MM.1S (cell line): ENCODE data around the gene RASSF9.

ENCODE experiments used
- DNase-seq: peaks from one replicate; pipeline ENCODE4 v3.0.0-alpha.2; 2015
- H2AFZ ChIP-seq: fragments of 300-600 bp; sonication (generic); 2 replicates; pipeline ENCODE4 v1.6.0; 2016; ENCODE audit warnings: antibody characterized with exemption, low read length
- H3F3A ChIP-seq: fragments of 300-600 bp; sonication (generic); 2 replicates; pipeline ENCODE4 v1.6.1; 2016; ENCODE audit warnings: mild to moderate bottlenecking, antibody characterized with exemption, low read length, moderate library complexity, mixed read lengths; ENCODE audit not compliant: insufficient read depth
- H3K27ac ChIP-seq: fragments of 300-600 bp; sonication (generic); 2 replicates; pipeline ENCODE4 v1.5.1; 2016; ENCODE audit warnings: mild to moderate bottlenecking, low read length
- H3K27me3 ChIP-seq: fragments of 300-600 bp; sonication (generic); replicated peaks from 2 replicates; pipeline ENCODE4 v1.6.0; 2016; ENCODE audit warnings: low read length; ENCODE audit not compliant: insufficient read depth
- H3K36me3 ChIP-seq: fragments of 300-600 bp; sonication (generic); replicated peaks from 2 replicates; pipeline ENCODE4 v1.6.1; 2016; ENCODE audit warnings: mild to moderate bottlenecking, low read length, mixed read lengths; ENCODE audit not compliant: insufficient read depth
- H3K4me1 ChIP-seq: fragments of 300-600 bp; sonication (generic); 2 replicates; pipeline ENCODE4 v1.6.1; 2016; ENCODE audit warnings: low read length, mixed read lengths
- H3K4me2 ChIP-seq: fragments of 300-600 bp; sonication (generic); 2 replicates; pipeline ENCODE4 v1.6.0; 2016; ENCODE audit warnings: low read depth, low read length
- H3K4me3 ChIP-seq: fragments of 300-600 bp; sonication (generic); 2 replicates; pipeline ENCODE4 v1.5.1; 2016; ENCODE audit warnings: low read length, mixed read lengths
- H3K79me2 ChIP-seq: fragments of 300-600 bp; sonication (generic); 2 replicates; pipeline ENCODE4 v1.6.1; 2016; ENCODE audit warnings: mixed run types, low read length, mixed read lengths
- H3K9ac ChIP-seq: fragments of 300-600 bp; sonication (generic); 2 replicates; pipeline ENCODE4 v1.6.1; 2016; ENCODE audit warnings: low read length, mixed read lengths
- H3K9me2 ChIP-seq: fragments of 300-600 bp; sonication (generic); replicated peaks from 2 replicates; pipeline ENCODE4 v1.6.1; 2016; ENCODE audit warnings: mild to moderate bottlenecking, low read length, mixed read lengths; ENCODE audit not compliant: insufficient read depth
- H3K9me3 ChIP-seq: fragments of 300-600 bp; sonication (generic); replicated peaks from 2 replicates; pipeline ENCODE4 v1.6.1; 2016; ENCODE audit warnings: mild to moderate bottlenecking, low read length, mixed read lengths; ENCODE audit not compliant: insufficient read depth
- H4K20me1 ChIP-seq: fragments of 300-600 bp; sonication (generic); 2 replicates; pipeline ENCODE4 v1.6.1; 2016; ENCODE audit warnings: mild to moderate bottlenecking, low read length, moderate library complexity, mixed read lengths; ENCODE audit not compliant: insufficient read depth
- CTCF ChIP-seq: fragments of 300-600 bp; sonication (generic); IDR thresholded peaks from 2 replicates; pipeline ENCODE4 v1.5.1; 2016; ENCODE audit warnings: antibody characterized with exemption, low read length, mixed read lengths
- EZH2 ChIP-seq: fragments of 300-600 bp; sonication (generic); optimal IDR thresholded peaks from 2 replicates; pipeline ENCODE3; 2017; ENCODE audit warnings: low read depth, mild to moderate bottlenecking, antibody characterized with exemption, low read length, mixed read lengths
- EZH2phosphoT487 ChIP-seq: fragments of 300-600 bp; sonication (generic); IDR thresholded peaks from 2 replicates; pipeline ENCODE4 v1.6.1; 2018; ENCODE audit warnings: antibody characterized with exemption, low read length

The RASSF9 gene

GRCh38 chr12:85874031-85874461 is 37.8 kb upstream of the RASSF9 start, which contains the start of gene NTS:
Gene NTS, plus strand, starts transcription at chr12:85874295. Its CDS starts 109 bp downstream, at chr12:85874404.
- Histone ChIP-seq H3K4me2 (no peak within 1 kb of the TSS), H3K4me1 (no peaks in the 10 kb centered on the region), H3K36me3 (no peaks in the 10 kb centered on the region)

GRCh38 chr12:85872497-85873091 is 36.4 kb upstream of the RASSF9 start:
- Histone ChIP-seq H3K27ac (no peak overlapping the region), H3K9me3 (no peaks in the 10 kb centered on the region), H3K4me2 (no peak overlapping the region), H4K20me1 (no peaks in the 10 kb centered on the region), H3K4me3 (no peak overlapping the region), H3F3A (no peaks in the 10 kb centered on the region), H2AFZ (no peak overlapping the region), H3K9ac (no peak overlapping the region), H3K79me2 (no peaks in the 10 kb centered on the region), H3K36me3 (no peaks in the 10 kb centered on the region), H3K27me3 (no peaks in the 10 kb centered on the region), H3K4me1 (no peaks in the 10 kb centered on the region), H3K9me2 (no peaks in the 10 kb centered on the region)
- peak; percentile 73 for DNase-seq
- TF ChIP-seq CTCF (peak; percentile 71), EZH2 (no peak)

More at GRCh38 chr12:85874031-85874461, 37.8 kb upstream of the RASSF9 start, which contains the start of gene NTS:
- no peak for DNase-seq
- Histone ChIP-seq H3K4me3 (no peak within 1 kb of the TSS), H2AFZ (no peak within 1 kb of the TSS), H3K27ac (no peak within 1 kb of the TSS), H3K79me2 (no peaks in the 10 kb centered on the region), H3K9me3 (no peaks in the 10 kb centered on the region), H3K9me2 (no peaks in the 10 kb centered on the region), H4K20me1 (no peaks in the 10 kb centered on the region), H3K27me3 (no peaks in the 10 kb centered on the region), H3F3A (no peaks in the 10 kb centered on the region), H3K9ac (no peak within 1 kb of the TSS)
- no peak for TF ChIP-seq EZH2phosphoT487
- no peak for TF ChIP-seq EZH2

- peak; percentile 54 for DNase-seq
- H3K9me3 ChIP-seq = no peaks in the 10 kb centered on the region
- no peaks in the 10 kb centered on the region for H3K9me2 ChIP-seq
- H3K4me2 ChIP-seq = no peak overlapping the region
- H3K27ac ChIP-seq = no peak overlapping the region
- no peaks in the 10 kb centered on the region for H3K36me3 ChIP-seq
- no peak overlapping the region for H3K4me3 ChIP-seq
- no peak overlapping the region for H2AFZ ChIP-seq
- no peaks in the 10 kb centered on the region for H3F3A ChIP-seq
- TF ChIP-seq CTCF (peak; percentile 75), EZH2phosphoT487 (no peak)
- H3K79me2 ChIP-seq = no peaks in the 10 kb centered on the region
- H3K27me3 ChIP-seq = no peaks in the 10 kb centered on the region
- no peaks in the 10 kb centered on the region for H3K4me1 ChIP-seq
- H4K20me1 ChIP-seq = no peaks in the 10 kb centered on the region
- H3K9ac ChIP-seq = no peak overlapping the region
These were observed 31.0 kb upstream of the RASSF9 start for GRCh38 chr12:85866986-85867776.

GRCh38 chr12:85865890-85866289 is 29.7 kb upstream of the RASSF9 start:
- DNase-seq = no peak

More at GRCh38 chr12:85865890-85866289, 29.7 kb upstream of the RASSF9 start:
- no peak overlapping the region for H2AFZ ChIP-seq
- H3K4me2 ChIP-seq = no peak overlapping the region
- no peaks in the 10 kb centered on the region for H4K20me1 ChIP-seq
- no peak overlapping the region for H3K9ac ChIP-seq
- no peaks in the 10 kb centered on the region for H3K79me2 ChIP-seq
- no peak overlapping the region for H3K27ac ChIP-seq
- H3K4me1 ChIP-seq = no peaks in the 10 kb centered on the region
- H3F3A ChIP-seq = no peaks in the 10 kb centered on the region
- no peaks in the 10 kb centered on the region for H3K9me3 ChIP-seq
- H3K27me3 ChIP-seq = no peaks in the 10 kb centered on the region
- no peak overlapping the region for H3K4me3 ChIP-seq
- no peaks in the 10 kb centered on the region for H3K9me2 ChIP-seq
- no peak for TF ChIP-seq CTCF
- TF ChIP-seq EZH2phosphoT487 = no peak
- TF ChIP-seq EZH2 = no peak
- H3K36me3 ChIP-seq = no peaks in the 10 kb centered on the region
